MM.1S (cell line): Measurements from ENCODE around the gene LRRC8B.

ENCODE experiments used
- DNase-seq: peaks from one replicate; pipeline ENCODE4 v3.0.0-alpha.2; 2015
- H2AFZ ChIP-seq: fragments of 300-600 bp; sonication (generic); 2 replicates; pipeline ENCODE4 v1.6.0; 2016; ENCODE audit warnings: antibody characterized with exemption, low read length
- H3F3A ChIP-seq: fragments of 300-600 bp; sonication (generic); 2 replicates; pipeline ENCODE4 v1.6.1; 2016; ENCODE audit warnings: mild to moderate bottlenecking, antibody characterized with exemption, low read length, moderate library complexity, mixed read lengths; ENCODE audit not compliant: insufficient read depth
- H3K27ac ChIP-seq: fragments of 300-600 bp; sonication (generic); 2 replicates; pipeline ENCODE4 v1.5.1; 2016; ENCODE audit warnings: mild to moderate bottlenecking, low read length
- H3K27me3 ChIP-seq: fragments of 300-600 bp; sonication (generic); replicated peaks from 2 replicates; pipeline ENCODE4 v1.6.0; 2016; ENCODE audit warnings: low read length; ENCODE audit not compliant: insufficient read depth
- H3K36me3 ChIP-seq: fragments of 300-600 bp; sonication (generic); replicated peaks from 2 replicates; pipeline ENCODE4 v1.6.1; 2016; ENCODE audit warnings: mild to moderate bottlenecking, low read length, mixed read lengths; ENCODE audit not compliant: insufficient read depth
- H3K4me1 ChIP-seq: fragments of 300-600 bp; sonication (generic); 2 replicates; pipeline ENCODE4 v1.6.1; 2016; ENCODE audit warnings: low read length, mixed read lengths
- H3K4me2 ChIP-seq: fragments of 300-600 bp; sonication (generic); 2 replicates; pipeline ENCODE4 v1.6.0; 2016; ENCODE audit warnings: low read depth, low read length
- H3K4me3 ChIP-seq: fragments of 300-600 bp; sonication (generic); 2 replicates; pipeline ENCODE4 v1.5.1; 2016; ENCODE audit warnings: low read length, mixed read lengths
- H3K79me2 ChIP-seq: fragments of 300-600 bp; sonication (generic); 2 replicates; pipeline ENCODE4 v1.6.1; 2016; ENCODE audit warnings: mixed run types, low read length, mixed read lengths
- H3K9ac ChIP-seq: fragments of 300-600 bp; sonication (generic); 2 replicates; pipeline ENCODE4 v1.6.1; 2016; ENCODE audit warnings: low read length, mixed read lengths
- H3K9me2 ChIP-seq: fragments of 300-600 bp; sonication (generic); replicated peaks from 2 replicates; pipeline ENCODE4 v1.6.1; 2016; ENCODE audit warnings: mild to moderate bottlenecking, low read length, mixed read lengths; ENCODE audit not compliant: insufficient read depth
- H3K9me3 ChIP-seq: fragments of 300-600 bp; sonication (generic); replicated peaks from 2 replicates; pipeline ENCODE4 v1.6.1; 2016; ENCODE audit warnings: mild to moderate bottlenecking, low read length, mixed read lengths; ENCODE audit not compliant: insufficient read depth
- H4K20me1 ChIP-seq: fragments of 300-600 bp; sonication (generic); 2 replicates; pipeline ENCODE4 v1.6.1; 2016; ENCODE audit warnings: mild to moderate bottlenecking, low read length, moderate library complexity, mixed read lengths; ENCODE audit not compliant: insufficient read depth
- CTCF ChIP-seq: fragments of 300-600 bp; sonication (generic); IDR thresholded peaks from 2 replicates; pipeline ENCODE4 v1.5.1; 2016; ENCODE audit warnings: antibody characterized with exemption, low read length, mixed read lengths
- EZH2 ChIP-seq: fragments of 300-600 bp; sonication (generic); optimal IDR thresholded peaks from 2 replicates; pipeline ENCODE3; 2017; ENCODE audit warnings: low read depth, mild to moderate bottlenecking, antibody characterized with exemption, low read length, mixed read lengths
- EZH2phosphoT487 ChIP-seq: fragments of 300-600 bp; sonication (generic); IDR thresholded peaks from 2 replicates; pipeline ENCODE4 v1.6.1; 2018; ENCODE audit warnings: antibody characterized with exemption, low read length

The LRRC8B gene

GRCh38 chr1:89584211-89584610 lies 59.6 kb downstream of the LRRC8B start:
- H3K27ac ChIP-seq = no peak overlapping the region
- H3K9me3 ChIP-seq = no peaks in the 10 kb centered on the region
- no peak overlapping the region for H3K4me2 ChIP-seq
- H3K4me3 ChIP-seq = no peak overlapping the region
- no peak overlapping the region for H3K9ac ChIP-seq
- H3K4me1 ChIP-seq = no peaks in the 10 kb centered on the region
- no peaks in the 10 kb centered on the region for H3K36me3 ChIP-seq
- H3K9me2 ChIP-seq = no peaks in the 10 kb centered on the region
- H3F3A ChIP-seq = no peaks in the 10 kb centered on the region
- no peak for TF ChIP-seq EZH2
- no peak for TF ChIP-seq CTCF
- no peak for TF ChIP-seq EZH2phosphoT487
- H2AFZ ChIP-seq = no peak overlapping the region
- no peaks in the 10 kb centered on the region for H4K20me1 ChIP-seq
- H3K79me2 ChIP-seq = no peaks in the 10 kb centered on the region
- no peak for DNase-seq
- no peaks in the 10 kb centered on the region for H3K27me3 ChIP-seq

- Histone ChIP-seq H3K9ac (no peak overlapping the region), H2AFZ (no peak overlapping the region), H3K9me3 (no peaks in the 10 kb centered on the region), H3K36me3 (no peaks in the 10 kb centered on the region), H3K4me1 (no peaks in the 10 kb centered on the region), H3K27me3 (no peaks in the 10 kb centered on the region), H3K9me2 (no peaks in the 10 kb centered on the region), H3K79me2 (no peaks in the 10 kb centered on the region), H4K20me1 (no peaks in the 10 kb centered on the region), H3K4me3 (no peak overlapping the region), H3F3A (no peaks in the 10 kb centered on the region), H3K4me2 (no peak overlapping the region), H3K27ac (no peak overlapping the region)
- DNase-seq = no peak
- TF ChIP-seq EZH2 (no peak), EZH2phosphoT487 (no peak)
These were observed 60.2 kb downstream of the LRRC8B start for GRCh38 chr1:89584781-89585180.

- no peaks in the 10 kb centered on the region for H3K79me2 ChIP-seq
These were observed 63.1 kb downstream of the LRRC8B start for GRCh38 chr1:89587729-89588161.

More at GRCh38 chr1:89587729-89588161, 63.1 kb downstream of the LRRC8B start:
- H3K36me3 ChIP-seq = no peaks in the 10 kb centered on the region
- H3K27ac ChIP-seq = no peak overlapping the region
- no peaks in the 10 kb centered on the region for H3K27me3 ChIP-seq
- TF ChIP-seq EZH2phosphoT487 (no peak), EZH2 (no peak), CTCF (no peak)
- no peak overlapping the region for H3K4me3 ChIP-seq
- H3K9me3 ChIP-seq = no peaks in the 10 kb centered on the region
- H3K9ac ChIP-seq = no peak overlapping the region
- H3K9me2 ChIP-seq = no peaks in the 10 kb centered on the region
- H2AFZ ChIP-seq = no peak overlapping the region
- DNase-seq = no peak
- H3K4me2 ChIP-seq = no peak overlapping the region
- H4K20me1 ChIP-seq = no peaks in the 10 kb centered on the region
- no peaks in the 10 kb centered on the region for H3F3A ChIP-seq
- H3K4me1 ChIP-seq = no peaks in the 10 kb centered on the region
